ENCODE results near the gene VWA3B. TPM values are rescaled to one million over a fixed set of nuclear protein-coding genes. Genes with fewer than 3 reads are reported as not detected.

Gene VWA3B
- total RNA-seq, 1 experiment from 2014 or later, result not detected

DNA sequence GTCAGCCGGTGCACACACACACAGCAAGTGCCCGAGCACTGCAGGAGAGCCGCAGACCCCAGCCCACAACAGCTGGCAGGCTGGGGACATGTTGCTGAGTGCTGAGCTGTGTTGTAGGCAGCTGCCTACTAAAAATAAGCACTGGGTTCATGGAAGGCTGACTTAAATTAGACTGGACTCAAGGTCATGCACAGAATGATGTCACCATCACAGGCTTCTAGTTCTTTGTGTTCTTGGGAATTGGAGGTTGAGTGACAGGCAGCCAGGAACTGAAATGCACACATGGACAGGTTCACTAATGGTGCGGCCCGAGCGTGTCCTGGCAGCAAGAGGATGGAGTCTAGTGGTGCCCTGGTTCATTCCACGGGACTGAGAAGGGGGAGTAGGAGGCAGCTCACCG, 71.3 kb downstream of the VWA3B start:
- DNase-seq (ENCODE audit: low spot score), result no peak
- in situ Hi-C loops (cut with HindIII; ENCODE audit: low sequenced_read_pairs), result no loop called here

DNA sequence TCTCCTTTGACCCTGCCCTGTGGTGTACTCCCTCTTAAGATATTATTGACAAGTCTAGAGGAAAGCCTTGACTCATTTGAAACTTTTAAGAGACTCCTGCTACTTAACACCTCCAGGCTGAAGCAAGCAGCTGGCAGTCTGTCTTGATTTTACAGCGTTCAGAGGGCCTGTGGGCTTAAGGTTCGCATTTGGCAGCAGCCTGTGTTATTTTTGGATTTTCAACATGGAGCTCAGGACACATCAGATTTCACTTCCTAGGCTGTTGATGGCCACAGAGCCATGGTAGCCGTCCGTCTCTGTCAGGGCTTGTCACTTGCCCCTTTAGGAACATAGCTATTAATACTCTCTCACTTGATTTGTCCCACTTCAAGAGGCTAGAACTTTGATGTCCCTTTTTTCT, 73.6 kb downstream of the VWA3B start:
- in situ Hi-C loops (cut with HindIII; ENCODE audit: low sequenced_read_pairs), result no loop called here
- no peak for DNase-seq (ENCODE audit: low spot score)

DNA sequence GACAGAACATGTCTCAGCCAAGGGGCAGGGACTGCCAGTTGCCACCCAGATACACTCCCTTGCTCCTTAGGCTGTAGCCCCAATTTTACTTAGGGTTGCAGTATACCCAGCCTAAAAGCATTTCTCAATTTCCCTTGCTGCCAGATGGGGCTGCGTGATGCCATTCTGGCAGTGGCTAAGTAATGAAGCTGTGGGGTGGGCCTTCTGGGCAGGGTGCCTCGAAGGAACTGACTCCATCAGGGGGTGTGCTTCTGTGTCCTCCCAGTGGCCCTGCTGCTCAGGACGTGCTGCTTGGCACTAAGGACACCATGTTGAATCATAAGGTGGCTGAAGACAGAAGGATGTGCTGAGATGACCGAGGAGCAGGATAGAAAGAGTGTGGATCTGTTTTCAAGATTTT, 74.2 kb downstream of the VWA3B start:
- no peak for DNase-seq (ENCODE audit: low spot score)
- in situ Hi-C loops (cut with HindIII; ENCODE audit: low sequenced_read_pairs), result no loop called here

DNA sequence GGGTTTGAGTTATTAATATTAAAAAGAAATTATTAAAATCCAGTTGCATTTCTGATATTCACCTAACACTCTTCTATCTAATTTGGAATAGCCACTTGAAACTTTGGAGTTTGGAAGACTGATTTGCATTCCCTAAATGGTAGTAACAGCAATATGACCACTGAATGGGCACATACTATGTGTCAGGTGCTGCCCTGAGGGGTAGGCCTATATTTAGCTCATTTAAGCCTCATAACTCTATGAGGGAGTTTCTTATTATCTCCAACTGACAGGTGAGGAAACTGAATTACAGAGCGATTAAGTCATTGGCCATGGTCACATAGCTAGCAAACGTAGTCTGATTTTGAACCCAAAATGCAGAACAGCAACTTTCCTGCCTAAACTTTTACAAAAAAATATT, 77.3 kb downstream of the VWA3B start:
- in situ Hi-C loops (cut with HindIII; ENCODE audit: low sequenced_read_pairs), result no loop called here
- DNase-seq (ENCODE audit: low spot score), result no peak

DNA sequence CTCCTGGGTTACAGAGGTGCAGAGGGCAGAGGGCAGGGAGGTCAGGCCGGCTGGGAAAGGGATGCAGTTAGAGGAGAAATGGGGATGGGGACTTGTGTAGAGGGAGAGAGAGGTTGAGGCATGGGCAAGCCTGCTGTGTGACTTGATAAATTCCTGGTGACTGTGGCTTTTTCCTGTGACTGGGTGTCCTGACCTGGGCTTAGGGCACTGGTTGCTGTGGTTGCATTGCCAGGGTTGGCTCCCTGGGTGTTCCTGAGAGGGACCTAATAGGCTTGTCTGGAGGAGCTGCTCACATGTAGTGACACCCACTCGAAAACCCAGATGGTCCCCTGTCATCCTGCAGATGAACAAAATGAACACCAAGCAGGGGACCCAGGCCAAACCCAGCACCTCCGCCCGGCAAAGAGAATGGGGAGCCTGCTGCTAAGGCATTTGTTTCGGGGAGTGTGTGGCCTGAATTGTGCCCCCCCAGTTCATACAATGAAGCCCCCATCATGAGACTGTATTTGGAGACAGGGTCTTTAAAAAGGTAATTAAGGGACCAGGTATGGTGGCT, 78.6 kb downstream of the VWA3B start:
- in situ Hi-C loops (cut with HindIII; ENCODE audit: low sequenced_read_pairs), result no loop called here
- no peak for DNase-seq (ENCODE audit: low spot score)

DNA sequence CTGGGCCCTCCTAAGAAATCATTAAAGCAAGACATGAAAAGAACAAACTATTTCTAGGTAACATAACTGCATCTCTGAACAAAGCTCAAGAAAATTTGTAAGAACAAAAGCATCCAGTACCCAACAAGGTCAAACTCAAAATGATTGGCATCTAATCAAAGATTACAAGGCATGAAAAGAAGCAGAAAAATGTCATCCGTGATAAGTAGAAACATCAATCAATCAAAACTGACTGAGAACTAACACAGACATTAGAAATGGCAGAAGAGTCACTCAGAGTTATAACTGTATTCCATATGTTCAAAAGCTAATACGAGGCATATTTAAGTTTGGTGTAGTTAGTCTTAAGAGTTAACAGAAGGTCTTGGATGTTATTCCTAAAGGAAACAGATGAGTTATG, 80.9 kb downstream of the VWA3B start:
- in situ Hi-C loops (cut with HindIII; ENCODE audit: low sequenced_read_pairs), result no loop called here
- no peak for DNase-seq (ENCODE audit: low spot score)

DNA sequence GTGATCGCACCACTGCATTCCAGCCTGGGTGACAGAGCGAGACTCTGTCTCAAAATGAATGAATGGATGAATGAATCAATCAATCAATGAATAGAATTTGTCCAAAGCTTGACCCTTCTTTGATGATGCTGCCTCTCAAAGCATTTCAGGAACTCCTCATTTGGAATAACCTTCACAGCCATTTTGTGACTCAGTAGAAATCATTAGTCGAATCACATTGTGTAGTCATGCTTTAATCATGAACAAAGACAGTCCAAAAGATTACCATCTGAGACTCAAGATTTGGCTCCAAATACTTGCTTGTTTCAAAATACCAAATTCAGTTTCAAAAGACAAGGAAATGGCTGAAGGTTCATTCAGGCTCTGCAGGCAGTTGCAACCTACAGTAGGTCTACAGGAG, 83.1 kb downstream of the VWA3B start:
- in situ Hi-C loops (cut with HindIII; ENCODE audit: low sequenced_read_pairs), result no loop called here
- no peak for DNase-seq (ENCODE audit: low spot score)

DNA sequence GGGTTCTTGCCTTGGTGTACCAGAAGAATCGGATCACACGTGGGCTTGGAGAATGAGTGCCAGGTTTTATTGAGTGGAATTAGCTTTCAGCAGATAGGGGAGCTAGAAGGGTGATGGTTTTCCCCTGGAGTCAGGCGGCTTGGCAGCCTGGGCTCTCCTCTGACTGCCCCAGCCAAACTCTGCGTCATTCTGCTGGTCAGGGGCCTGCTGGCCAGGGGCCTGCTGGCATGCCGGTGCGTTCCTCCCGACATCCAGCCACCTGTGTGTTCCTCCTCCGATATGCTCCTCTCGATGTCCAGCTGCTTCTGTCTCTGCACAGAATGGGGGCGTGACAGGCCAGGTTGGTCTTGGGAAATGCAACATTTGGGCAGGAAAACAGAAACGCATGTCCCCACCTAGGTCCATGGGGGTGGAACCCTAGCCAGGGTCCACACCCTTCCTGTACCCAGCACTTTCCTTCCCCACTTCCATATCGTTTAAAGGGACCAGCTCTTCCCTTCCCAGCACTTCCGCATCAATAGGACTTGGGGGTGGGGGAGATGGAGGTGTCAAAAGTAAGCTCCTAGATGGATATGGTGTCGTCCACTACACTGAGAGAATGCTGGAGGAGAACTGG, 85.3 kb downstream of the VWA3B start:
- in situ Hi-C loops (cut with HindIII; ENCODE audit: low sequenced_read_pairs), result no loop called here
- peak; percentile 85 for DNase-seq (ENCODE audit: low spot score)

DNA sequence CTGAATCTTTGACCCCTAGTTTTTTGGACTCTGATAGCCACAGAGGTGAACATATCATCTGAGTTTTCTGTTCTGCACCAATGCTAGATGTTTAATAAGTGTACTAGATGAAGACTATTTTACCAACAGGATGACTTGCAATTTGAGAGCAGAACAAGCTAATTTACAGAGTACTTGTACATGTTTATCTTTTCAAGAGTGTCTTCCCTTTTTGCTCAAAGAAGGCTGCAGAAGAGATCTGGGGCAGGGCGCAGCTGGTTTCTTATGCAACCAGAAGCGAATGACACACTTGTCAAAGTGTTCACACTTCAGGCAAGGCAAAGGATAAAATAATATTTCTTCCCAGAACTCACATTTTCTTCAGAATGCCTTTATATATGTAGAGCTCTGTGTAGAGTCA, 86.0 kb downstream of the VWA3B start:
- in situ Hi-C loops (cut with HindIII; ENCODE audit: low sequenced_read_pairs), result no loop called here

DNA sequence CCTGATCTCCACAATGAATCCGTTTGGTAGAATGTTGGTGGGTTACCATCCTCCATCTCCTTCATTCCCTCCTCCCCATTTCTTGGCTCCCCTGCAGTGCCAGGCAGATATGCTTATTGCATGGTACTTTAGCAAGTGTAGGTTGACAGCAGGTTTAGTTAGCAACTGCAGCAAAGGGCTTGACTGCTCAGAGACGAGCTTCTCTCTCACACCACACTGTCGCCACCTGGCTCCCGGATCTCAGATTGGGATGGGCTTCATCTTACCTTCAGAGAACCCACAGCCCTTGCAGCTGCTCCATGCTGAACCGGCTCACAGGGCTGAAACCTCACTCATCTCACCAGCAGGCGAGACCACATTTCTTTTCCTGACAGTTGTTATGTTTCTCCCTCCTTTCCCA, 88.8 kb downstream of the VWA3B start:
- in situ Hi-C loops (cut with HindIII; ENCODE audit: low sequenced_read_pairs), result no loop called here
- no peak for DNase-seq (ENCODE audit: low spot score)

More for the DNA sequence above, 86.0 kb downstream of the VWA3B start:
- DNase-seq (ENCODE audit: low spot score), result no peak

DNA sequence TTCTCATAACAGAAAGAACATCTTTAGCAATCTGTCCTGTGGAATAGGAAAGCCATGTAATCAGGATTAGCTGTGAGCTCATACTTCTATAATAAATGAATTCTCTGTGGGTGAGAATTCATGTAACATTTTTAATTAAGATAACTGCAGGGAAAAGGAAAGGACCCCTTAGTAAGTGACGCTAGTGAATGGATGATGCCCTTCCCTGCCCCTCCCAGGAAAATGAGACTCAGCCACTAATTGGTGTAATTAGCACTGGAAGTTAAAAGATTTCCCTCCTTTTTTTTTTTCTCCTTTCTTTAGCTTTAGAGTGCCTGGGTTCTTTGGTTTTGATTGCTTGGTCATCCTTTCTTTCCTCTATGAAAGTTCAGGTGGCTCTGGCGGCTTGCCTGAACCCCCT, 90.3 kb downstream of the VWA3B start:
- in situ Hi-C loops (cut with HindIII; ENCODE audit: low sequenced_read_pairs), result no loop called here
- DNase-seq (ENCODE audit: low spot score), result no peak

DNA sequence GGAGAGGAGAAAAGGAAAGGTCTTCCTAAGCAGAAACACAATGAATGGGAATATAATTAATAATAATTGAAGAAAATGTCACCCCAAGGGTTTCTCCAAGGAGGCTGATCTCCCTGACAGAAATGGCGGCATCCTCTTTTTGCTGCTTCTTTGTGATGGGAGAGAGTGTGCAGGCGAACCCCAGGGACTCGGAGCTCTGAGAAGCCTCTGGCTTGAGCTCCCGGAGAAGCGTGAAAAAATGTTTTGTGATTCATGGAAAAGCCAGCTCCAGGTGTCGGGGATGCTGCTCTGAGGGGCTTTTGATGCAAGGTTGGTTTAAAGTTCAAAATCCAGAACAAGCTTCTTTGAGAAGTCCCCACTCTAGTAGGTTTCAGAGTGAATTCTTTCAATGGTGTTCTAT, 91.0 kb downstream of the VWA3B start:
- no peak for DNase-seq (ENCODE audit: low spot score)
- in situ Hi-C loops (cut with HindIII; ENCODE audit: low sequenced_read_pairs), result no loop called here

DNA sequence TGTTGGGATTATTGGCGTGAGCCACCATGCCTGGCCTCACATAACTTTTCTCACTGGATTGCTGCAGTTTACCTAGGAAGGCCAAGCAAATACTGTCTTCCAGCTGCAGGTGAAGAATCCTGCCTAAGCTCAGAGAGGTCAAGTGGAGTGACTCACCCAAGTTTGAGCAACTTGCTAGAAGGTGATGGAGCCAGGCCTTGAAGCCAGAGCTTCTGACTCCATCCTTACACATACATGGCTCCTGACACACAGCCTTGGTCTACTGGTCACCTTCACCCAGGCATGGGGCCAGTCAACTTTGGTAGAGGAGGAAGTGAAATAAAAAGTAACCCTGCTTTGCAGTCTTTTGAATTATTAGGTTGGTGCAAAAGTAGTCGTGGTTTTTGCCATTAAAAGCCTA, 93.5 kb downstream of the VWA3B start:
- DNase-seq (ENCODE audit: low spot score), result no peak
- in situ Hi-C loops (cut with HindIII; ENCODE audit: low sequenced_read_pairs), result no loop called here

DNA sequence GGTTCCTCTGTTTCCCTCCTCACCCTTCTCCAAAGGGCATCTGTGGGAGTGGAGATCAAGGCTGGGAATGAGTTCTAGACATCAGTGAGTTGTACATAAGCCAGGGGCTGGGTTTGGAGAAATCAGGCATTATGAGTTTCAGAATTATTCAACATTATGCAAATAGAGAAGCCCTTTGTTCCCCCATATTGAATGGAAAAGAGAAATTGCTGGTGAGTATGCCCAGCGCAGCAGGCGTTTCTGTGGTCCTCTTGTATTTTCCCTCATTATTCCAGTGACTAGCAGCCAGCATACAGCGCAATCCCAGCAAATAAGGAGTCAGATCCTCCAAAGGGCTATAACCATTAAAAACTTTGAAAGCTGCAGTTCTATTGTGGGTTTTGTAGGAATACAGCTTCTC, 94.4 kb downstream of the VWA3B start:
- in situ Hi-C loops (cut with HindIII; ENCODE audit: low sequenced_read_pairs), result no loop called here
- no peak for DNase-seq (ENCODE audit: low spot score)

DNA sequence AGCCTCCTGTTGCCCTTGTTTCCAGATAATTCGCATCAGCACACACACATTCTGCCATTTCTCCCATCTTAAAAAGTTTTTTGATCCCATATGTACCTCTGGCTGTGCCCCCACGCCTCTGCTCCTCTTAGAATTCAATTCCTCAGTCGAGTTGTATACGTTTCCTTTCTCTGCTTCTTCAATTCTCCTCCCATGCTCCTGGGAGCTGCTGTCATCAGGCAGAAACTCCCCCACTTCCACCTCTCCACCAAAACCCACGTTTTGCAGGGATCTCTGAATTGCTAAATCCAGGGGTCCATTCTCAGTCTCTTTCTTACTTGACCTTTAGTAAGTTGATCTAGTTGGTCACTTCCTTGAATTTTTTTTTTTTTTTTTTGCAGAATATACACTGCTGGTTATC, 98.8 kb downstream of the VWA3B start:
- in situ Hi-C loops (cut with HindIII; ENCODE audit: low sequenced_read_pairs), result no loop called here
- DNase-seq (ENCODE audit: low spot score), result no peak

DNA sequence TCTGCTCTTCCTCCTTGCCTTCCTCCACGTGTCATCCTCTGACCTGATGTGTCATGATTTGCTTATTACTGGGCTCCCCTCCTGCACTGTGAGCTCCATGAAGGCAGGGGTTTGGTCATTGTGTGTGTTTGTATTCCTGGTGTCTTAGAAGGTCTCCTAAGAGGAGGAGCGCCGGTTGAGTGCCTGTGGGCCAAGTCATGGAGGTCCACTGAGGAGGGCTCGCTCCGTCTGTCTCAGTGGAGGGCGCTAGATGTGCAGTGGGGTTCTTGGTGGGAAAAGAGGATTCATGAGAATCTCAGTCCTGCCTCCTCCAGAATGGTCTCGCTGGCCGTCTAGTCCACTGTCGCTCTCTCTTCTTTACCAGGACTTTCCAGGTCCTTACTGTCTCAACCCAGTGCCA, 100.2 kb downstream of the VWA3B start:
- in situ Hi-C loops (cut with HindIII; ENCODE audit: low sequenced_read_pairs), result no loop called here
- DNase-seq (ENCODE audit: low spot score), result no peak

DNA sequence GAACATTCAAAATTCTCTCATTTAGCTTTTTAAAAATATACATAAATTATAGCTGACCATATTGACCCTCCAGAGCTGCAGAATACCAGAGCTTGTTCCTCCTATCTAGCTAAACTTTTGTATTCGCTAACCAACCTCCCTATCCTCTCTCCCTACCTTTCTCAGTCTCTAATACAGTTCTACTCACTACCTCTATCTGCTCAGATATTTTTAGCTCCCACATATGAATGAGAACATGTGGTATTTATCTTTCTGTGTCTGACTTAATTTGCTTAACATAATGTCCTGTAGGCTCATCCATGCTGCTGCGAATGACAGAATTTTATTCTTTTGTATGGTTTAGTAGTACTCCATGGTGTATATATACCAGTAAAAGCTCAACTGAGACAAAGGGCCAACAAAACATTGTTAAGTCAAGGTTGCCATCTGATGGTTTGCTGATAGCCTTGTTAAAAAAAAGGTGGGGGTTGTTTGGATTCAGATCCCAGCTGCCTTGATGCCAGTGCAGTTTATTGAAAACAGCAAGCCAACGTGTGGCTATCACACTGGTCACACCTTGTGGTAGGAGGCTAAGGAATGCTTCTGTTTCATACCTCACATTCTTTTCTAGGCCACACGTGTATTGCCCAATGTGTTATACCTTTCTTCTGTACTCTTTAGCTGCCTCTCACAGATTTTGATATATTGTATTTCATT, 101.5 kb downstream of the VWA3B start:
- no peak for DNase-seq (ENCODE audit: low spot score)
- in situ Hi-C loops (cut with HindIII; ENCODE audit: low sequenced_read_pairs), result no loop called here

DNA sequence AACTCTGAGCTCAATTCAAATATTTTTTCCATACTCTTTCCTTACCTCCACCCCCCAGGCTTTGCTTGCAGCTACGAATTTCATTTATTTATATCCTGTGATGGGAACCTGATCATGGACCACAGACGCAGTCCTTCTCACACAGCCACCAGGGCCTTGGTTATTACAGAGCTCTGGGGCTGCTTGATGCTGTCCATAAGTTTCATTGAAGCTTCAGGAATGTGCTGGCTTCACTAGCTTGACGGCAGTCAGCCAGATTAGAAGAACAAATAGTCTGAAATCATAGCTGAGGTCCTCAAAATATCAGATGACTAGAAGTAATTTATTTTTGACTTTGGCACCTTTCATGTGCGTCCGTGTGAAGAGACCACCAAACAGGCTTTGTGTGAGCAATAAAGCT, 104.9 kb downstream of the VWA3B start:
- DNase-seq (ENCODE audit: low spot score), result no peak
- in situ Hi-C loops (cut with HindIII; ENCODE audit: low sequenced_read_pairs), result no loop called here

DNA sequence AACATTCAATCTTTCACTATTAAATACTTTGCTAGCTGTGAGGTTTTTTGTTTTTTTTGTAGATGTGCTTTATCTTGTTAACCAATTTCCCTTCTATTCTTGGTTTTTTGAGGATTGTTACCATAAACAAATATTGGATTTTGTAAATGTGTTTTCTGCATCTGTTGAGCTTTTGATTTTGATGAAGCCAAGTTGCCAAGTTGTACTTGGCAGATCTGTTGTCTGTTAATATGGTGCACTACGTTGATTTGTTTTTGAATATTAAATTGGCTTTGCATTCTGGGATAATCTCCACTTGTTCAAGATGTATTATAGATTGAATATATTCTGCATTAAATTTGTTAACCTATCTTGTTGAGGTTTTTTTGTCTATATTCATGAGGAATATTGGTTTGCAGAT, 114.6 kb downstream of the VWA3B start:
- in situ Hi-C loops (cut with HindIII; ENCODE audit: low sequenced_read_pairs), result no loop called here
- no peak for DNase-seq (ENCODE audit: low spot score)

DNA sequence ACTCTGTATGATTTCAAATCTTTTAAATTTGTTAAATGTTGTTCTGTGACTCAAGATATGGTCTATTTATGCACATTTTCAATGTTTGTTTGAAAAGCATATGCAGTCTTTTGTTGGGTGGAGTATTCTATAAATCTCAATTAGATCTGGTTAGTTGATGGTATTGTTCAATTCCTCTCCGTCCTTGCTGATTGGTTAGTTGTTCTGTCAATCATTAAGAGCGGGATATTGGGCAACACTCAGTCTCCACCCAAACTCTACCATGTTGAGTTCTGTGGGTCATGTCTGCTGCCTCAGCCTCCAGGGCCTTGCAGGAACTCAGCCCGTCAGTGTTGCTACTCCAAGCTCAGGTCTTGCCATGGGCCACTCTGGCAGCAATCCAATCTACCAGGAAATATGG, 118.9 kb downstream of the VWA3B start:
- in situ Hi-C loops (cut with HindIII; ENCODE audit: low sequenced_read_pairs), result no loop called here
- no peak for DNase-seq (ENCODE audit: low spot score)
